OCI-LY3 (cell line): ENCODE measurements around the gene TSPAN9.

ENCODE experiments used
- H2AFZ ChIP-seq: fragments of 200-600, 300-600 bp; shearing (Covaris generic); 2 replicates; pipeline ENCODE4 v1.6.0; 2014; ENCODE audit warnings: antibody characterized with exemption, low read depth, low read length
- H3K27ac ChIP-seq: fragments of 200-600, 300-600 bp; sonication (generic); 2 replicates; pipeline ENCODE4 v1.5.1; 2014; ENCODE audit warnings: mild to moderate bottlenecking, low read length, moderate library complexity, mixed read lengths
- H3K27me3 ChIP-seq: fragments of 200-600, 300-600 bp; sonication (generic); 2 replicates; pipeline ENCODE4 v1.6.1; 2014; ENCODE audit warnings: low read depth, low read length, mixed read lengths
- H3K36me3 ChIP-seq: fragments of 200-600, 300-600 bp; sonication (generic); replicated peaks from 2 replicates; pipeline ENCODE3; 2014; ENCODE audit warnings: low read depth, low read length, mixed read lengths
- H3K4me1 ChIP-seq: fragments of 300-600, 200-600 bp; sonication (generic); 2 replicates; pipeline ENCODE4 v1.6.1; 2014; ENCODE audit warnings: low read length, mixed read lengths
- H3K4me2 ChIP-seq: fragments of 200-600, 300-600 bp; sonication (generic); 2 replicates; pipeline ENCODE4 v1.6.1; 2014; ENCODE audit warnings: low read length, mixed read lengths
- H3K4me3 ChIP-seq: fragments of 300-600, 200-600 bp; sonication (generic); 2 replicates; pipeline ENCODE4 v1.5.1; 2014; ENCODE audit warnings: antibody characterized with exemption, mild to moderate bottlenecking, low read length, moderate library complexity
- H3K79me2 ChIP-seq: fragments of 300-600, 200-600 bp; shearing (Covaris generic); 2 replicates; pipeline ENCODE4 v1.6.1; 2014; ENCODE audit warnings: mild to moderate bottlenecking, low read length, mixed read lengths
- H3K9ac ChIP-seq: fragments of 300-600, 200-600 bp; shearing (Covaris generic); 2 replicates; pipeline ENCODE4 v1.6.0; 2014; ENCODE audit warnings: mild to moderate bottlenecking, low read length, moderate library complexity
- H3K9me3 ChIP-seq: fragments of 200-600, 300-600 bp; shearing (Covaris generic); 2 replicates; pipeline ENCODE4 v1.6.1; 2014; ENCODE audit warnings: low read length, mixed read lengths; ENCODE audit not compliant: insufficient read depth
- H4K20me1 ChIP-seq: fragments of 200-600, 300-600 bp; sonication (generic); 2 replicates; pipeline ENCODE4 v1.6.1; 2016; ENCODE audit warnings: low read length, mixed read lengths; ENCODE audit not compliant: insufficient read depth
- EZH2phosphoT487 ChIP-seq: fragments of 200-600 bp; shearing (Covaris generic); IDR thresholded peaks from 2 replicates; pipeline ENCODE4 v1.6.1; 2018; ENCODE audit warnings: antibody characterized with exemption, mixed run types, low read depth
- TF ChIP-seq, protein P1 (sequence below): fragments of 200-600, 300-600 bp; sonication (generic); IDR thresholded peaks from 2 replicates; pipeline ENCODE4 v1.5.1; 2014; ENCODE audit warnings: antibody characterized with exemption, low read length, low read depth

Gene TSPAN9

DNA sequence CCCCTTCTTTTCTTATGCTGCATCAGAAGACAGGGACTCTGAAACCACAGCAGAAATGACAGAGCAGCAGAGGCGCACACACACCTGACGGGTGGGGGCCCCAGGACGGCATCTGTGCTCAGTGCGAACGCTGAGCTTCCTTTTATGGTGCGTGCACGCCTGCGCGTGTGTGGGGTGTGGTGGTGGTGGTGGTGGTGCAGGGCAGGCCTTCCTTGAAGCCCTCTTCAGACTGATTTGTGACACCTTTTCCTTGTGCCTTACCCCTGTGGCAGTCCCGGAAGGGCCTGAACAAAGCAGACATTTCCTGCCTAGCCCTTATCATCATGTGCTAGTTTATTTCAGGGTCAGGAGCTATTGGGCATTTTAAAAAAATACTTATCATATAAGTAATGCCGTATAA, 75.7 kb downstream of the TSPAN9 start:
- peaks cover 52% of the 10 kb centered on the region for H3K27me3 ChIP-seq
- no peaks in the 10 kb centered on the region for H4K20me1 ChIP-seq
- no peak overlapping the region for H2AFZ ChIP-seq
- H3K4me2 ChIP-seq: no peak overlapping the region
- no peaks in the 10 kb centered on the region for H3K9me3 ChIP-seq
- no peaks in the 10 kb centered on the region for H3K4me1 ChIP-seq
- no peak for TF ChIP-seq EZH2phosphoT487
- TF ChIP-seq, protein P1, sequence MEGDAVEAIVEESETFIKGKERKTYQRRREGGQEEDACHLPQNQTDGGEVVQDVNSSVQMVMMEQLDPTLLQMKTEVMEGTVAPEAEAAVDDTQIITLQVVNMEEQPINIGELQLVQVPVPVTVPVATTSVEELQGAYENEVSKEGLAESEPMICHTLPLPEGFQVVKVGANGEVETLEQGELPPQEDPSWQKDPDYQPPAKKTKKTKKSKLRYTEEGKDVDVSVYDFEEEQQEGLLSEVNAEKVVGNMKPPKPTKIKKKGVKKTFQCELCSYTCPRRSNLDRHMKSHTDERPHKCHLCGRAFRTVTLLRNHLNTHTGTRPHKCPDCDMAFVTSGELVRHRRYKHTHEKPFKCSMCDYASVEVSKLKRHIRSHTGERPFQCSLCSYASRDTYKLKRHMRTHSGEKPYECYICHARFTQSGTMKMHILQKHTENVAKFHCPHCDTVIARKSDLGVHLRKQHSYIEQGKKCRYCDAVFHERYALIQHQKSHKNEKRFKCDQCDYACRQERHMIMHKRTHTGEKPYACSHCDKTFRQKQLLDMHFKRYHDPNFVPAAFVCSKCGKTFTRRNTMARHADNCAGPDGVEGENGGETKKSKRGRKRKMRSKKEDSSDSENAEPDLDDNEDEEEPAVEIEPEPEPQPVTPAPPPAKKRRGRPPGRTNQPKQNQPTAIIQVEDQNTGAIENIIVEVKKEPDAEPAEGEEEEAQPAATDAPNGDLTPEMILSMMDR: no peak
- no peaks in the 10 kb centered on the region for H3K79me2 ChIP-seq
- no peak overlapping the region for H3K9ac ChIP-seq
- H3K27ac ChIP-seq: no peak overlapping the region
- H3K4me3 ChIP-seq: no peak overlapping the region
- H3K36me3 ChIP-seq: no peaks in the 10 kb centered on the region

GRCh38 chr12:3154006-3154405, 76.8 kb downstream of the TSPAN9 start:
- Histone ChIP-seq H3K4me1 (no peaks in the 10 kb centered on the region), H3K79me2 (no peaks in the 10 kb centered on the region), H3K9ac (no peak overlapping the region), H4K20me1 (no peaks in the 10 kb centered on the region), H3K36me3 (no peaks in the 10 kb centered on the region), H3K27ac (no peak overlapping the region), H3K4me2 (no peak overlapping the region), H2AFZ (no peak overlapping the region), H3K4me3 (no peak overlapping the region), H3K27me3 (peaks cover 44% of the 10 kb centered on the region), H3K9me3 (no peaks in the 10 kb centered on the region)
- TF ChIP-seq EZH2phosphoT487: no peak
- TF ChIP-seq, protein P1: no peak

DNA sequence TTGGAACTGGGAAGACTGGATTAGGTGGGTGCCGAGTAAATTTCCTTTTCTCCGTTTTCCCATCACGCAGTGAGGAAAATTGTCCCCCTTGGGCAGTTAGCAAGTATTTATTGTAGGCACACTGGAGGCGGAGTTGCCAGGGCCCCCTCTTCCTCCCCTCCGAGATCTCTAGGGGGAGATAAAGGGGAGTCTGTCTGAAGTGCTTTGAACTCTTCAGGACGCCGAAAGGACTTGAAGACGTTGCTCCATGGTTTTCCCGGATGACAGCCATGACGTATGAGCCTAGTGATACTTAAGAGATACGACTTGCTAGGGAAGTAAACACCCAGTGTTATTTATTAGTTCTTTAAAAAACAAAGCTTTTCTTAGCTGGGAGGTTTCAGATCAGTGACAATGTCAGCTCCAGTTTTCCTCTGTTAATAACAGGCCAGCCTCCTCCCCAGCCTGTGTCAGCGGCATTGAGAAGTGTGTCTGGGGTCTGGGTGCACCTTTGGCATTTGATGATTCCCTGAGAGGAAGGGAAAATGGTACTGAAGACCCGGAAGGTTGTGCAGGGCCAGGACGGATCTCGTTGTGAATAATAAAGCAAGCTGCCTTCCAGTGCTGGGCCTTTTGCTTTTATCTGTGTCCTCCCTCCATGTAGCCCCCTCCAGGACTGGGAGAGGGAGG, 78.7 kb downstream of the TSPAN9 start:
- H3K4me2 ChIP-seq: no peak overlapping the region
- H3K27ac ChIP-seq: no peak overlapping the region
- no peak overlapping the region for H2AFZ ChIP-seq
- TF ChIP-seq EZH2phosphoT487: no peak
- TF ChIP-seq, protein P1: no peak
- no peak overlapping the region for H3K4me3 ChIP-seq
- peaks cover 38% of the 10 kb centered on the region for H3K27me3 ChIP-seq
- H3K4me1 ChIP-seq: no peaks in the 10 kb centered on the region
- H4K20me1 ChIP-seq: no peaks in the 10 kb centered on the region; the same call in 1 of the 2 replicates
- H3K36me3 ChIP-seq: no peaks in the 10 kb centered on the region
- H3K9ac ChIP-seq: no peak overlapping the region
- no peaks in the 10 kb centered on the region for H3K79me2 ChIP-seq
- H3K9me3 ChIP-seq: no peaks in the 10 kb centered on the region

GRCh38 chr12:3157581-3158323, 80.6 kb downstream of the TSPAN9 start:
- Histone ChIP-seq H3K4me2 (no peak overlapping the region), H3K79me2 (no peaks in the 10 kb centered on the region), H3K27ac (no peak overlapping the region), H4K20me1 (no peaks in the 10 kb centered on the region; the same call in 1 of the 2 replicates), H3K36me3 (no peaks in the 10 kb centered on the region), H3K4me3 (no peak overlapping the region), H3K9me3 (no peaks in the 10 kb centered on the region), H3K4me1 (no peaks in the 10 kb centered on the region; the same call in 1 of the 2 replicates), H3K9ac (no peak overlapping the region), H2AFZ (no peak overlapping the region), H3K27me3 (peaks cover 42% of the 10 kb centered on the region)
- no peak for TF ChIP-seq EZH2phosphoT487
- TF ChIP-seq, protein P1: no peak
